GM21717 (cell line): ENCODE measurements around the gene TTC7B.
A peak's percentile ranks its signal among the peaks of the same experiment; 100 is the strongest.

Experiments used
- ATAC-seq: cut with Tn5 transposase; IDR thresholded peaks from one replicate; pipeline ENCODE4 v1.9.1; 2021; ENCODE audit warnings: mild to moderate bottlenecking, moderate library complexity; ENCODE audit not compliant: unreplicated experiment

The TTC7B gene

GRCh38 chr14:90678846-90679362, 137.3 kb downstream of the TTC7B start:
- ATAC-seq, result no peak

- ATAC-seq, result no peak
Observed at GRCh38 chr14:90678420-90678819, 137.8 kb downstream of the TTC7B start.

GRCh38 chr14:90677484-90678050, 138.7 kb downstream of the TTC7B start:
- no peak for ATAC-seq

- ATAC-seq, result no peak
Observed at GRCh38 chr14:90676912-90677311, 139.3 kb downstream of the TTC7B start.

GRCh38 chr14:90676356-90676755, 139.9 kb downstream of the TTC7B start:
- ATAC-seq, result no peak

GRCh38 chr14:90675399-90675798, 140.8 kb downstream of the TTC7B start:
- ATAC-seq, result no peak

- ATAC-seq, result no peak
Observed at GRCh38 chr14:90674716-90675115, 141.5 kb downstream of the TTC7B start.

- no peak for ATAC-seq
Observed at GRCh38 chr14:90674043-90674670, 142.1 kb downstream of the TTC7B start.

GRCh38 chr14:90671382-90672234, 144.6 kb downstream of the TTC7B start:
- no peak for ATAC-seq

- ATAC-seq, result no peak
Observed at GRCh38 chr14:90669731-90670130, 146.5 kb downstream of the TTC7B start.

GRCh38 chr14:90666571-90666970, 149.7 kb downstream of the TTC7B start:
- ATAC-seq, result no peak

GRCh38 chr14:90665321-90666000, 150.8 kb downstream of the TTC7B start:
- ATAC-seq, result no peak

GRCh38 chr14:90664911-90665310, 151.3 kb downstream of the TTC7B start:
- no peak for ATAC-seq

- no peak for ATAC-seq
Observed at GRCh38 chr14:90663680-90664079, 152.6 kb downstream of the TTC7B start.

GRCh38 chr14:90663140-90663539, 153.1 kb downstream of the TTC7B start:
- no peak for ATAC-seq

GRCh38 chr14:90661866-90662265, 154.4 kb downstream of the TTC7B start:
- ATAC-seq, result no peak

- ATAC-seq, result no peak
Observed at GRCh38 chr14:90660865-90661570, 155.2 kb downstream of the TTC7B start.

- ATAC-seq, result no peak
Observed at GRCh38 chr14:90659156-90659555, 157.1 kb downstream of the TTC7B start.

GRCh38 chr14:90658541-90658967, 157.7 kb downstream of the TTC7B start:
- peak; percentile 50 for ATAC-seq

- no peak for ATAC-seq
Observed at GRCh38 chr14:90656973-90657372, 159.3 kb downstream of the TTC7B start.

GRCh38 chr14:90655829-90656228, 160.4 kb downstream of the TTC7B start:
- ATAC-seq, result no peak
